GM19468 (cell line): ENCODE results near the gene SYT14.
"Not testable (repeated sequence)": the region's sequence is repeated elsewhere in the genome, so short reads cannot be mapped to it uniquely, and the experiment has no call there.

Experiments used
- ATAC-seq: cut with Tn5 transposase; IDR thresholded peaks from one replicate; pipeline ENCODE4 v1.9.1; 2021; ENCODE audit warnings: mild to moderate bottlenecking, moderate library complexity, moderate number of reproducible peaks; ENCODE audit not compliant: unreplicated experiment; ENCODE audit errors: extremely low read depth

SYT14 gene

GRCh38 chr1:209931141-209931540, 6.9 kb upstream of the SYT14 start:
- no peak for ATAC-seq

GRCh38 chr1:209936125-209936524, 1.9 kb upstream of the SYT14 start:
- no peak for ATAC-seq

- ATAC-seq = no peak
Observed at GRCh38 chr1:209945377-209945776, 7.4 kb downstream of the SYT14 start.

GRCh38 chr1:209948155-209948554, 10.1 kb downstream of the SYT14 start:
- ATAC-seq = no peak

- no peak for ATAC-seq
Observed at GRCh38 chr1:209956116-209956515, 18.1 kb downstream of the SYT14 start.

- no peak for ATAC-seq
Observed at GRCh38 chr1:209959623-209960022, 21.6 kb downstream of the SYT14 start.

GRCh38 chr1:209960926-209961325, 22.9 kb downstream of the SYT14 start:
- no peak for ATAC-seq

GRCh38 chr1:209962388-209962787, 24.4 kb downstream of the SYT14 start:
- ATAC-seq = no peak

GRCh38 chr1:209962856-209963255, 24.8 kb downstream of the SYT14 start:
- ATAC-seq = no peak

GRCh38 chr1:209965996-209966395, 28.0 kb downstream of the SYT14 start:
- ATAC-seq = no peak

GRCh38 chr1:209978721-209979120, 40.7 kb downstream of the SYT14 start:
- ATAC-seq = not testable (repeated sequence)

GRCh38 chr1:209983953-209984352, 45.9 kb downstream of the SYT14 start:
- no peak for ATAC-seq

- no peak for ATAC-seq
Observed at GRCh38 chr1:209985002-209985401, 47.0 kb downstream of the SYT14 start.

- no peak for ATAC-seq
Observed at GRCh38 chr1:209988706-209989105, 50.7 kb downstream of the SYT14 start.

GRCh38 chr1:209989525-209989924, 51.5 kb downstream of the SYT14 start:
- no peak for ATAC-seq

- no peak for ATAC-seq
Observed at GRCh38 chr1:209993061-209993830, 55.2 kb downstream of the SYT14 start.

- ATAC-seq = no peak
Observed at GRCh38 chr1:209996348-209996747, 58.3 kb downstream of the SYT14 start.

GRCh38 chr1:209999005-209999404, 61.0 kb downstream of the SYT14 start:
- ATAC-seq = no peak

GRCh38 chr1:210001751-210002150, 63.7 kb downstream of the SYT14 start:
- no peak for ATAC-seq

GRCh38 chr1:210003501-210003900, 65.5 kb downstream of the SYT14 start:
- ATAC-seq = no peak

GRCh38 chr1:210010161-210010560, 72.1 kb downstream of the SYT14 start:
- no peak for ATAC-seq

GRCh38 chr1:210021145-210021860, 83.3 kb downstream of the SYT14 start:
- no peak for ATAC-seq
